Measurements from ENCODE around the gene YJEFN3.

DNA sequence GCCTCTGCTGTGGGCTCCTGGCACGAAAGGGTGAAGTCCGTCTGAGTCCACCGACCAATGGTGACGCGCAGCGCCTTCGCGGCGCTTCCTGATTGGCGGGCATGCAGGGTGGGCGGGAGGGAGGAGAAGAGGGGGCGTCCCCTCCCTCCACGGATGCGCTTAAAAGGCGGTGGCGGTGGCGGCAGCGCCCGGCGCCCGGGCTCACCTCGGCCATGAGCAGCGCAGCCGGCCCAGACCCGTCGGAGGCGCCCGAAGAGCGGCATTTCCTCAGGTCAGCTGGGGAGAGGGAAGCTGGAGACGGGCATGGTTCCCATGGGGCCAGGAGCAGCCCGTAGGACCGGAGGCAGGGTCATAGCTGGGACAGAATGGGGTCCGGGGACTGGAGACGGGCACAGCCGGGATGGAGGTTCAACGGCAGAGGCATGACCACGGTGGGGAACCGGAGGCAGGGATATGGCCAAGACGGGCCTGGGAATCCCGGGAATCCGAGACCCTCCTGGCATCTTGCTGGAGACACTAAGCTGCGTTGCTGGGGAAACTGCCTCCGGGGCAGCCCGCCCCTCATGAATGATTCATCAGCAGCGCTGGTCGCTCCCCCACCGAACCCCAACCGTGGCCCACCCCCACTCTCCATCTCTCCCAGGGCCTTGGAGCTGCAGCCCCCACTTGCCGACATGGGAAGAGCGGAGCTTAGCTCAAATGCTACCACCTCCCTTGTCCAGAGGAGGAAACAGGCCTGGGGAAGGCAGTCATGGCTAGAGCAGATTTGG, at the start of gene YJEFN3:
- TF ChIP-seq TAF1 (IDR thresholded peaks at IDR 0.05; ENCODE audit: low read depth, low read length) = no peak
- TF ChIP-seq POLR2AphosphoS5 (IDR thresholded peaks at IDR 0.05; ENCODE audit: low read depth, low read length) = no peak
- no peak for TF ChIP-seq POLR2A (IDR thresholded peaks at IDR 0.05; ENCODE audit: low read depth, low read length)
- no peak for TF ChIP-seq PAX5 (IDR thresholded peaks at IDR 0.05; ENCODE audit: insufficient read depth, low read length, severe bottlenecking)
- no peak for TF ChIP-seq SPI1 (IDR thresholded peaks at IDR 0.05; ENCODE audit: low read depth, low read length)

All from GM12891 (cell line).